Cardiac muscle cell (in vitro differentiated cells and primary cell): Measurements from ENCODE around the gene PALM3. TPM values are rescaled to one million over a fixed set of nuclear protein-coding genes. Genes with fewer than 3 reads are reported as not detected.

Experiments
- DNase-seq, 2 donors: peaks; one replicate each; pipeline versions ENCODE4 v3.0.0 to v3.0.0-alpha.2; 2010 to 2017; ENCODE audit warnings: low read depth in 1 of 2, low spot score in 1 of 2
- H3K27ac ChIP-seq: fragments of 200-600 bp; sonication (generic); 2 replicates; pipeline ENCODE4 v1.5.1; 2016
- H3K27me3 ChIP-seq: fragments of 200-600 bp; sonication (generic); 2 replicates; pipeline ENCODE4 v1.6.0; 2016; ENCODE audit warnings: control low read depth
- H3K36me3 ChIP-seq: fragments of 200-600 bp; sonication (generic); 2 replicates; pipeline ENCODE4 v1.5.1; 2016; ENCODE audit warnings: control low read depth
- H3K4me1 ChIP-seq: fragments of 200-600 bp; sonication (generic); 2 replicates; pipeline ENCODE4 v1.8.1; 2017; ENCODE audit warnings: low read depth, mild to moderate bottlenecking, mixed run types
- H3K4me3 ChIP-seq: fragments of 200-600 bp; sonication (generic); 2 replicates; pipeline ENCODE4 v1.5.1; 2016; ENCODE audit warnings: mild to moderate bottlenecking
- H3K9me3 ChIP-seq: fragments of 200-600 bp; sonication (generic); 2 replicates; pipeline ENCODE4 v1.5.1; 2017; ENCODE audit warnings: low read depth, mild to moderate bottlenecking, control low read depth
- CTCF ChIP-seq: IDR thresholded peaks from 2 replicates; pipeline ENCODE4 v1.5.1; 2012; ENCODE audit warnings: low read depth, mild to moderate bottlenecking, low read length
- polyA plus RNA-seq: library from polyadenylated mRNA; unstranded; fragments of >200 nt; fragmentation: Nextera tagmentation; extraction: Ambion mirVana; gene quantifications from 2 replicates; pipeline ENCODE4 v1.2.1, GENCODE V29; 2016
- total RNA-seq: library from RNA; depleted of rRNA; stranded (reverse); fragments of >200 nt; gene quantifications from 2 replicates; pipeline ENCODE4 v1.2.3, GENCODE V29; 2016

PALM3 gene
- total and polyA plus RNA-seq, 2 experiments from 2014 or later: 0.10 to 0.30 TPM

DNA sequence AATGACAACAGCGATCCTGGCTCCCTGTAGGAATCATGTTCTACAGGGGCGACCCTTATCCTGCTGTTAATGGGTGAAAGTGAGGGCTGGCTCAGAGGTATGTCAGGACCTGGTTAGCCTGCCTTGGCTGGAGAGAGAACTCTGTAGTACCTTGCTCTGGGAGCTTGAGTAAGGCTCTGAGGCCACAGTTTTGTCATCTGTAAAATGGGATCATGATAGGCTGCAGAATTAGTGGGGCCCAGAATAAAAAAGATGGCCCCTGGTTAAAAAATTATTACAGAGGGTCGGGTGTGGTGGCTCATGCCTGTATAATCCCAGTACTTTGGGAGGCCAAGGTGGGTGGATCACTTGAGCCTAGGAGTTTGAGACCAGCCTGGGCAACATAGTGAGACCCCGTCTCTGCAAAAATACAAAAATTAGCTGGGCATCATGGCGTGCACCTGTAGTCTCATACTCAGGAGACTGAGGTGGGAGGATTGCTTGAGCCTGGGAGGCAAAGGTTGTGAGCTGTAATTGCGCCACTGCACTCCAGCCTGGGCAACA, 39.2 kb upstream of the PALM3 start:
- Histone ChIP-seq H3K27me3 (no peaks in the 10 kb centered on the region), H3K4me3 (no peak overlapping the region), H3K36me3 (peaks cover 28% of the 10 kb centered on the region), H3K27ac (no peak overlapping the region), H3K9me3 (no peaks in the 10 kb centered on the region), H3K4me1 (no peaks in the 10 kb centered on the region)
- no peak for DNase-seq
- no peak for TF ChIP-seq CTCF

DNA sequence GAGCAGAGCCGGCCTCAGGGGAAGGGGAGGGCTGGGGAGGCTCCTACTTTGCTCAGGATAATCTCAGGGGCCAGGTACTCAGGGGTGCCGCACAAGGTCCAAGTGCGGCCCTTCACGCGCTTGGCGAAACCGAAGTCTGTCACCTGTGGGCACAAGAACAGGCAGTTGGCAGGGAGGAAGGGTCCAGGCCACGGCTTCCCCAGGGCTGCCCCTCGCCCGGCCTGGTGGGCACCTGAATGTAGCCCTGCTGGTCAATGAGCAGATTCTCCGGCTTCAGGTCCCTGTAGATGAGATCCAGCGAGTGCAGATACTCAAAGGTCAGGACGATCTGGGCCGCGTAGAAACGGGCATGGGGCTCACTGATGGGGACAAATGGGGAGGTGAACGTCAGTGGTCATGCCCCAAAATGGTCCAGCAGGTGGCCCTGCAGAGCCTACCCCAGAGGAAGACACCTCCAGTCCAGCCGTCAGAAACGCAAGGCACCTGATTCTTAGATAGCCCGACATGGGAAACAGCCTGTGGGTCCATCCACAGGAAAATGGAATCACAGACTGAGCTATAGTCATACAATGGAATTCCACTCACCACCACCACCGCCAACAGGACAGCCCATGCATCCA, 35.8 kb upstream of the PALM3 start:
- H3K4me3 ChIP-seq: no peak overlapping the region
- no peaks in the 10 kb centered on the region for H3K4me1 ChIP-seq
- H3K9me3 ChIP-seq: no peaks in the 10 kb centered on the region
- no peak overlapping the region for H3K27ac ChIP-seq
- TF ChIP-seq CTCF: peak; percentile 10
- H3K36me3 ChIP-seq: peaks cover 16% of the 10 kb centered on the region
- no peak for DNase-seq
- no peaks in the 10 kb centered on the region for H3K27me3 ChIP-seq

GRCh38 chr19:14096272-14096992, 34.6 kb upstream of the PALM3 start:
- peak; percentile 5 for TF ChIP-seq CTCF
- H3K36me3 ChIP-seq: peaks cover 9% of the 10 kb centered on the region
- DNase-seq: no peak

GRCh38 chr19:14094854-14095253, 33.0 kb upstream of the PALM3 start:
- Histone ChIP-seq H3K4me3 (no peak overlapping the region), H3K27ac (no peak overlapping the region), H3K36me3 (no peaks in the 10 kb centered on the region), H3K27me3 (no peaks in the 10 kb centered on the region), H3K4me1 (peaks cover 6% of the 10 kb centered on the region), H3K9me3 (no peaks in the 10 kb centered on the region)
- DNase-seq: no peak
- no peak for TF ChIP-seq CTCF

More at GRCh38 chr19:14096272-14096992, 34.6 kb upstream of the PALM3 start:
- no peaks in the 10 kb centered on the region for H3K27me3 ChIP-seq
- H3K4me1 ChIP-seq: peaks cover 6% of the 10 kb centered on the region
- no peaks in the 10 kb centered on the region for H3K9me3 ChIP-seq
- H3K27ac ChIP-seq: no peak overlapping the region
- H3K4me3 ChIP-seq: no peak overlapping the region

DNA sequence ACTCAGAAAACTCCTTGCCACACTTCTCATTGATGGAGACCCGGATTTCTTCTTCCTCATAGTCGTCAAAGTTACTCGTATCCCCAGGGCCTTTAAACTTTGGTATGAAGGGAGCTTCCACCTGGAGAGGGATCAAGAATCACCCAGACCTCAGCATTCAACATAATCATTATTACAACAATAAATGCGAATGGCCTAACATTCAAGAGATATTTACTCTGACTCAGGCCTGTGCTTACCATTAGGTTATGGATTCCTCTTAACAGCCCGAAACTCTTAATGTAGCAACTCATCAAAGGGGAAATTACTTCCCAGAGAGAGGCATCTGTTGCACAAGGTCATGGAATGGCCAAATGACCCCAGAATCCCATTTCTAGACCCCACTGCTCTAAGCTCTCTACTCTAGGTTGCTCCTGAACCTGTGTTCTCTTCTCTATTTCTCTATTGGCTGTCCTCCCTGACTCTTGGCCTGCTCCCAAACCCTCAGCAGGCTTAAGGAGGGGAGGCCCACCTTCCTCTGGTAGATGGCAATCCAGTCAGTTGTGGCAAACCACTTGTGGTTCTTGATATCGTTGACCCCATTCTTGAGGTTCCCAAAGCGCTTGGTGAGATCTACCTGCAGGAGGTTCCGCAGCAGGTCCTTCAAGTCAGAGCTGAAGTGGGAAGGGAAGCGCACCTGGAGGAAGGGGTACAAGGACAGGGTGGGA, 31.4 kb upstream of the PALM3 start:
- H3K27me3 ChIP-seq: no peaks in the 10 kb centered on the region
- H3K36me3 ChIP-seq: peaks cover 5% of the 10 kb centered on the region
- TF ChIP-seq CTCF: no peak
- peaks cover 6% of the 10 kb centered on the region for H3K4me1 ChIP-seq
- no peak for DNase-seq
- no peaks in the 10 kb centered on the region for H3K9me3 ChIP-seq
- no peak overlapping the region for H3K4me3 ChIP-seq
- no peak overlapping the region for H3K27ac ChIP-seq
